ENCODE results near the gene RAET1G.

DNA sequence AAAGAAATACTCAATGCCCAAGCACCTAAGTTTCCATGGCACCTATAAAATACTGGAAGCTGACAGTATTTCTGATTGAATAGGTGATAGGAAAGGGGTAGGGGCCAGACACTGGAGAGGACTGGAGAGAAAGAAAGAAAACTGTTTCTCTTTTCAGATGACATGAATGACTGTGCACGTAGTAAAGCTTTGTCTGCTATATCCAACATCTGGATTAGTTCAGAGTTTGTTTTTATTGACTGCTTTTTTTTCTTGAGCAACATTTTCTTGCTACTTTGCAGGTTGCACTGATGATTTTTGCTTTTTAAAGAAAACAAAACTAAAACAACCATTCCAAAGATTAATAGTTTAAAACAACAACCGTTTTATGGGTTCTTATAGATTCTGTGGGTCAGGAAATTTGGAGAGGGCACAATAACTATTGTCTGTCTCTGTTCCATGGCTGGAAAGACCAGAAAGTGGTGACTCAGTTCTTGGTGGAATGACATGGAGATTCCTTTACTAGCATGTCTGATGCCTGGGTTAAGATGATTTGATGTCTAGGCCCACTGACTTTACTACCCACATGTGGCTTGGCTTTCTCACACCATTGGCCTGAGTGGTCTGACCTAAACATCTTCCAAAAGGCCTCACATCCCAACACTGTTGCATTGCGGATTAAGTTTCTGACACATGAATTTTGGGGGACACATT is 46.5 kb downstream of the RAET1G start:
- TF ChIP-seq ZNF12 (CRISPR knock-in tag; IDR thresholded peaks at IDR 0.05) (no peak), MTF2 (CRISPR knock-in tag; IDR thresholded peaks at IDR 0.05; ENCODE audit: borderline replicate concordance) (no peak), ZNF44 (CRISPR knock-in tag; IDR thresholded peaks at IDR 0.05) (no peak), RBAK (CRISPR knock-in tag; IDR thresholded peaks at IDR 0.05) (no peak)
- TF ChIP-seq, protein P1, sequence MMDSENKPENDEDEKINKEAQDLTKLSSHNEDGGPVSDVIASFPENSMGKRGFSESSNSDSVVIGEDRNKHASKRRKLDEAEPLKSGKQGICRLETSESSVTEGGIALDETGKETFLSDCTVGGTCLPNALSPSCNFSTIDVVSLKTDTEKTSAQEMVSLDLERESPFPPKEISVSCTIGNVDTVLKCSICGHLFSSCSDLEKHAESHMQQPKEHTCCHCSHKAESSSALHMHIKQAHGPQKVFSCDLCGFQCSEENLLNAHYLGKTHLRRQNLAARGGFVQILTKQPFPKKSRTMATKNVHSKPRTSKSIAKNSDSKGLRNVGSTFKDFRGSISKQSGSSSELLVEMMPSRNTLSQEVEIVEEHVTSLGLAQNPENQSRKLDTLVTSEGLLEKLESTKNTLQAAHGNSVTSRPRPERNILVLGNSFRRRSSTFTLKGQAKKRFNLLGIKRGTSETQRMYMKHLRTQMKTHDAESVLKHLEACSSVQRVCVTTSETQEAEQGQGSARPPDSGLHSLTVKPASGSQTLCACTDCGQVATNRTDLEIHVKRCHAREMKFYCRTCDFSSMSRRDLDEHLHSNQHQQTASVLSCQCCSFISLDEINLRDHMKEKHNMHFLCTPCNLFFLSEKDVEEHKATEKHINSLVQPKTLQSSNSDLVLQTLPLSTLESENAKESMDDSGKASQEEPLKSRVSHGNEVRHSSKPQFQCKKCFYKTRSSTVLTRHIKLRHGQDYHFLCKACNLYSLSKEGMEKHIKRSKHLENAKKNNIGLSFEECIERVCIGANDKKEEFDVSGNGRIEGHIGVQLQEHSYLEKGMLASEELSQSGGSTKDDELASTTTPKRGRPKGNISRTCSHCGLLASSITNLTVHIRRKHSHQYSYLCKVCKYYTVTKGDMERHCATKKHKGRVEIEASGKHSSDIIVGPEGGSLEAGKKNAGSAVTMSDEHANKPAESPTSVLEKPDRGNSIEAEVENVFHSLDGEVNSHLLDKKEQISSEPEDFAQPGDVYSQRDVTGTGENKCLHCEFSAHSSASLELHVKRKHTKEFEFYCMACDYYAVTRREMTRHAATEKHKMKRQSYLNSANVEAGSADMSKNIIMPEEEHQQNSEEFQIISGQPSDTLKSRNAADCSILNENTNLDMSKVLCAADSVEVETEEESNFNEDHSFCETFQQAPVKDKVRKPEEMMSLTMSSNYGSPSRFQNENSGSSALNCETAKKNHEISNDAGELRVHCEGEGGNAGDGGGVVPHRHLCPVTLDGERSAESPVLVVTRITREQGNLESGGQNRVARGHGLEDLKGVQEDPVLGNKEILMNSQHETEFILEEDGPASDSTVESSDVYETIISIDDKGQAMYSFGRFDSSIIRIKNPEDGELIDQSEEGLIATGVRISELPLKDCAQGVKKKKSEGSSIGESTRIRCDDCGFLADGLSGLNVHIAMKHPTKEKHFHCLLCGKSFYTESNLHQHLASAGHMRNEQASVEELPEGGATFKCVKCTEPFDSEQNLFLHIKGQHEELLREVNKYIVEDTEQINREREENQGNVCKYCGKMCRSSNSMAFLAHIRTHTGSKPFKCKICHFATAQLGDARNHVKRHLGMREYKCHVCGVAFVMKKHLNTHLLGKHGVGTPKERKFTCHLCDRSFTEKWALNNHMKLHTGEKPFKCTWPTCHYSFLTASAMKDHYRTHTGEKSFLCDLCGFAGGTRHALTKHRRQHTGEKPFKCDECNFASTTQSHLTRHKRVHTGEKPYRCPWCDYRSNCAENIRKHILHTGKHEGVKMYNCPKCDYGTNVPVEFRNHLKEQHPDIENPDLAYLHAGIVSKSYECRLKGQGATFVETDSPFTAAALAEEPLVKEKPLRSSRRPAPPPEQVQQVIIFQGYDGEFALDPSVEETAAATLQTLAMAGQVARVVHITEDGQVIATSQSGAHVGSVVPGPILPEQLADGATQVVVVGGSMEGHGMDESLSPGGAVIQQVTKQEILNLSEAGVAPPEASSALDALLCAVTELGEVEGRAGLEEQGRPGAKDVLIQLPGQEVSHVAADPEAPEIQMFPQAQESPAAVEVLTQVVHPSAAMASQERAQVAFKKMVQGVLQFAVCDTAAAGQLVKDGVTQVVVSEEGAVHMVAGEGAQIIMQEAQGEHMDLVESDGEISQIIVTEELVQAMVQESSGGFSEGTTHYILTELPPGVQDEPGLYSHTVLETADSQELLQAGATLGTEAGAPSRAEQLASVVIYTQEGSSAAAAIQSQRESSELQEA (CRISPR knock-in tag; IDR thresholded peaks at IDR 0.05; ENCODE audit: not compliant biosample characterization): no peak
